A549 (cell line): ENCODE measurements around the gene PLAC8L1. TPM values are rescaled to one million over a fixed set of nuclear protein-coding genes. Genes with fewer than 3 reads are reported as not detected.

Experiments used
- ATAC-seq, 2 experiments: fragments of 200-7000 bp in 1 of 2; fragments of >200 bp in 1 of 2; cut with Nextera tagmentation in 1 of 2; cut with Tn5 transposase in 1 of 2; 3 replicates each; pipeline versions ENCODE4 v1.8.0 to v1.9.1; 2018 to 2020; ENCODE audit warnings: mild to moderate bottlenecking in 1 of 2, moderate library complexity in 1 of 2
- CTCF ChIA-PET: fragments of 300-600 bp; sonication (Branson Sonifier 250); formaldehyde crosslinking; extraction: SDS; loops from one replicate; lab custom pipeline; 2021; ENCODE audit warnings: antibody characterized with exemption, inconsistent platforms; lab: Yijun Ruan, JAX
- POLR2A ChIA-PET: fragments of 350-600 bp; formaldehyde crosslinking; extraction: SDS; loops from one replicate; lab custom pipeline; 2021; ENCODE audit warnings: antibody characterized with exemption, inconsistent platforms; lab: Yijun Ruan, JAX
- DNase-seq, 2 experiments: peaks; one replicate each; pipeline versions ENCODE4 v3.0.0 to v3.0.0-alpha.2; 2011 to 2016; ENCODE audit warnings: low read depth in 1 of 2, low spot score in 1 of 2
- FAIRE-seq: peaks from 2 replicates; lab custom pipeline; 2011; peaks lifted over from hg19 to GRCh38; lab: Jason Lieb, UNC
- H3K27ac ChIP-seq, 2 experiments: fragments of >200 bp; sonication (Bioruptor Twin); formaldehyde crosslinking; 3 replicates each; pipeline ENCODE4 v1.5.1; 2016 to 2017
- H3K4me1 ChIP-seq: fragments of >200 bp; sonication (Bioruptor Twin); formaldehyde crosslinking; 3 replicates; pipeline ENCODE4 v1.6.1; 2016
- H3K4me2 ChIP-seq: fragments of >200 bp; sonication (Bioruptor Twin); formaldehyde crosslinking; 3 replicates; pipeline ENCODE4 v1.6.1; 2016
- H3K4me3 ChIP-seq: fragments of >200 bp; sonication (Bioruptor Twin); formaldehyde crosslinking; 3 replicates; pipeline ENCODE4 v1.5.1; 2016
- H3K9me3 ChIP-seq: fragments of >200 bp; sonication (Bioruptor Twin); formaldehyde crosslinking; 3 replicates; pipeline ENCODE4 v1.6.1; 2016
- CBX2 ChIP-seq: fragments of 200-600 bp; sonication (generic); IDR thresholded peaks from 2 replicates; pipeline ENCODE4 v1.6.1; 2016; ENCODE audit warnings: low read depth, mild to moderate bottlenecking, borderline replicate concordance
- CBX8 ChIP-seq: fragments of 200-600 bp; sonication (generic); IDR thresholded peaks from 2 replicates; pipeline ENCODE4 v1.6.1; 2016
- CEBPB ChIP-seq, 2 experiments: fragments of >200 bp in 1 of 2; sonication (Bioruptor Twin) in 1 of 2; formaldehyde crosslinking in 1 of 2; IDR thresholded peaks; 2 replicates each; pipeline ENCODE4 v1.6.1; 2012 to 2016
- CHD4 ChIP-seq: fragments of 200-600 bp; sonication (generic); IDR thresholded peaks from 2 replicates; pipeline ENCODE4 v1.6.1; 2016; ENCODE audit warnings: antibody characterized with exemption, mild to moderate bottlenecking, borderline replicate concordance
- EHF ChIP-seq: fragments of 250-450 bp; sonication (Bioruptor Pico); IDR thresholded peaks from 2 replicates; pipeline ENCODE4 v1.5.0; 2020; ENCODE audit warnings: mild to moderate bottlenecking
- EHMT2 ChIP-seq: fragments of 200-600 bp; sonication (generic); IDR thresholded peaks from 2 replicates; pipeline ENCODE4 v1.6.1; 2016; ENCODE audit warnings: antibody characterized with exemption, low read depth, mild to moderate bottlenecking, moderate library complexity
- EP300 ChIP-seq, 2 experiments: fragments of >200 bp; sonication (Bioruptor Twin); formaldehyde crosslinking; IDR thresholded peaks; 2 replicates in 1 of 2; 3 replicates in 1 of 2; pipeline ENCODE4 v1.6.1; 2016 to 2017
- ESRRA ChIP-seq: fragments of 150-350 bp; IDR thresholded peaks from 2 replicates; pipeline ENCODE4 v1.6.1; 2014; ENCODE audit warnings: mild to moderate bottlenecking, low read length, borderline replicate concordance
- FOSB ChIP-seq: fragments of 250-450 bp; sonication (Bioruptor Pico); IDR thresholded peaks from 2 replicates; pipeline ENCODE4 v1.5.0; 2020; ENCODE audit warnings: mild to moderate bottlenecking, moderate library complexity
- GATA3 ChIP-seq: IDR thresholded peaks from 2 replicates; pipeline ENCODE4 v1.6.1; 2012; ENCODE audit warnings: borderline replicate concordance
- HDAC2 ChIP-seq: fragments of 200-600 bp; sonication (generic); IDR thresholded peaks from 2 replicates; pipeline ENCODE4 v1.6.1; 2016
- HEYL ChIP-seq: fragments of 250-450 bp; sonication (Bioruptor Pico); IDR thresholded peaks from 2 replicates; pipeline ENCODE4 v1.8.0; 2021; ENCODE audit warnings: mild to moderate bottlenecking, moderate library complexity
- HMGXB4 ChIP-seq: fragments of 250-450 bp; sonication (Bioruptor Pico); IDR thresholded peaks from 2 replicates; pipeline ENCODE4 v1.5.0; 2021; ENCODE audit warnings: mild to moderate bottlenecking, moderate library complexity, borderline replicate concordance
- HOXB13 ChIP-seq: fragments of 250-450 bp; sonication (Bioruptor Pico); IDR thresholded peaks from 2 replicates; pipeline ENCODE4 v1.5.0; 2020; ENCODE audit warnings: low read depth, mild to moderate bottlenecking, moderate library complexity
- JUNB ChIP-seq: fragments of >200 bp; sonication (Bioruptor Twin); formaldehyde crosslinking; IDR thresholded peaks from 2 replicates; pipeline ENCODE4 v1.6.1; 2016
- KDM5A ChIP-seq: fragments of 200-600 bp; sonication (generic); IDR thresholded peaks from 2 replicates; pipeline ENCODE4 v1.6.1; 2016; ENCODE audit warnings: antibody characterized with exemption, mild to moderate bottlenecking
- MAFK ChIP-seq: fragments of 450-650 bp; IDR thresholded peaks from 2 replicates; pipeline ENCODE4 v1.6.1; 2014; ENCODE audit not compliant: partially characterized antibody
- MYC ChIP-seq: IDR thresholded peaks from 2 replicates; pipeline ENCODE4 v1.6.1; 2012; ENCODE audit warnings: mild to moderate bottlenecking, inconsistent platforms, low read length, improper control_type of control experiment, borderline replicate concordance
- NPAS2 ChIP-seq: fragments of 250-450 bp; sonication (Bioruptor Pico); IDR thresholded peaks from 2 replicates; pipeline ENCODE4 v1.8.0; 2022; ENCODE audit warnings: mild to moderate bottlenecking, moderate library complexity, borderline replicate concordance
- PBX3 ChIP-seq: IDR thresholded peaks from 2 replicates; pipeline ENCODE4 v1.6.1; 2012
- RARB ChIP-seq: fragments of 250-450 bp; sonication (Bioruptor Pico); IDR thresholded peaks from 2 replicates; pipeline ENCODE4 v1.8.0; 2021; ENCODE audit warnings: mild to moderate bottlenecking, moderate library complexity
- RNF2 ChIP-seq: fragments of 200-600 bp; sonication (generic); IDR thresholded peaks from 2 replicates; pipeline ENCODE4 v1.6.1; 2016; ENCODE audit warnings: low read depth, mild to moderate bottlenecking, antibody characterized with exemption, moderate library complexity, borderline replicate concordance
- SMC3 ChIP-seq: fragments of >200 bp; sonication (Bioruptor Twin); formaldehyde crosslinking; IDR thresholded peaks from 3 replicates; pipeline ENCODE4 v1.6.1; 2018; ENCODE audit warnings: inconsistent platforms
- TFCP2L1 ChIP-seq: fragments of 250-450 bp; sonication (Bioruptor Pico); IDR thresholded peaks from 2 replicates; pipeline ENCODE4 v1.5.0; 2021; ENCODE audit warnings: mild to moderate bottlenecking
- USF2 ChIP-seq: fragments of 450-650 bp; IDR thresholded peaks from 2 replicates; pipeline ENCODE4 v1.6.1; 2014; ENCODE audit warnings: antibody characterized with exemption
- WGBS: methylation state at CpG from one replicate; pipeline ENCODE4 v1.1.6; 2017; ENCODE audit errors: missing lambda C conversion rate; 5-methylcytosine and 5-hydroxymethylcytosine counted together
- polyA plus RNA-seq, 4 experiments: library from polyadenylated mRNA; depleted of rRNA in 3 of 4; stranded (reverse); fragments of >200 nt; fragmentation: RNase III in 1 of 4; extraction: RNeasy Plus Mini Kit Qiagen cat#74134 plus additional on column Dnase treatment in 1 of 4; gene quantifications; 2 replicates in 3 of 4; 3 replicates in 1 of 4; pipeline ENCODE4 v1.2.3, GENCODE V29; 2011 to 2017
- TF ChIP-seq, protein P1 (sequence below): fragments of >200 bp; sonication (Bioruptor Twin); formaldehyde crosslinking; IDR thresholded peaks from 3 replicates; pipeline ENCODE4 v1.6.1; 2016
- TF ChIP-seq, protein P2 (sequence below): fragments of 150-350 bp; IDR thresholded peaks from 2 replicates; pipeline ENCODE4 v1.6.1; 2014; ENCODE audit warnings: low read depth, mild to moderate bottlenecking, low read length

PLAC8L1 gene
- polyA plus RNA-seq, 2 of the 4 experiments (the other 2 are of a cell fraction) = 0.41 to 0.70 TPM

GRCh38 chr5:146073239-146073900 is 32.0 kb downstream of the PLAC8L1 start:
- ChIA-PET POLR2A (no interaction called here), CTCF (interaction anchor here (0.7 kb wide), 1 partner anchor 117 kb away, joined by 3 read pairs; no protein-coding TSS in a partner anchor)
- WGBS = 69% methylated on average over 9 of the region's 9 CpGs
- ATAC-seq (no peak), DNase-seq (no peak), FAIRE-seq (no peak)
- Histone ChIP-seq H3K4me3 (no peak overlapping the region), H3K9me3 (no peaks in the 10 kb centered on the region), H3K4me1 (no peaks in the 10 kb centered on the region), H3K4me2 (no peak overlapping the region), H3K27ac (no peak overlapping the region)
- TF ChIP-seq USF2 (no peak), ESRRA (no peak), CHD4 (no peak), JUNB (no peak)

- TF ChIP-seq RNF2 (no peak), RARB (CRISPR knock-in tag) (no peak), CBX8 (no peak), MYC (no peak), HMGXB4 (CRISPR knock-in tag) (no peak), NPAS2 (no peak), PBX3 (no peak), JUNB (no peak), EHMT2 (no peak)
- FAIRE-seq (no peak), DNase-seq (no peak), ATAC-seq (no peak)
- no peaks in the 10 kb centered on the region for H3K4me1 ChIP-seq
- 69% methylated on average over 2 of the region's 2 CpGs for WGBS
- ChIA-PET POLR2A (no interaction called here), CTCF (interaction anchor here (1.7 kb wide), 1 partner anchor 19 kb away, joined by 3 read pairs; no protein-coding TSS in a partner anchor)
- no peak overlapping the region for H3K4me3 ChIP-seq
- no peaks in the 10 kb centered on the region for H3K9me3 ChIP-seq
- H3K27ac ChIP-seq = no peak overlapping the region
- H3K4me2 ChIP-seq = no peak overlapping the region
Measured at GRCh38 chr5:146072595-146072994, 32.8 kb downstream of the PLAC8L1 start.

DNA sequence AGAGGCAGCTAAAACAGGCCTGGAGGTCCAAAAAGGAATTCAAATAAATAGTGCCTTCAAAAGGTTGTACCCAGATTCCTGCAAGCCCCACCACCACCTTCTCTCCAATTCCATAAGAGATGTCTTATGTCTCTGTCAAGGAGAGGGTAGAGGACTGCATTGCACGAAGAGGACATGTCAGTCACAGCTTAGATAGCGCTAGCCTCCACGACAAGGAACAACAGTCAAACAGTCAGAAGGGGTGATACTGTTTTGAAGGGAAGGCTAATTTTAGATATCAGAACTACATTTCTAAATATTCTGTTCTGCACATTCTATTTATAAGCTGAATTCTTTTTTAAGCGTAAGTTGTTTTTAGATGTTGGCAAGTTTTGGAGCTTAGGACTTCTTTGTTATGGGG is 34.2 kb downstream of the PLAC8L1 start:
- POLR2A ChIA-PET = no interaction called here
- Histone ChIP-seq H3K27ac (no peak overlapping the region), H3K4me1 (no peaks in the 10 kb centered on the region), H3K9me3 (no peaks in the 10 kb centered on the region), H3K4me2 (no peak overlapping the region), H3K4me3 (no peak overlapping the region)
- 70% methylated on average over 4 of the region's 4 CpGs for WGBS
- ATAC-seq (no peak), DNase-seq (no peak), FAIRE-seq (no peak)
- CTCF ChIA-PET = interaction anchor here (1.3 to 1.7 kb wide), 2 partner anchors 8 to 18 kb away, joined by 3 read pairs; no protein-coding TSS in a partner anchor
- TF ChIP-seq ESRRA (no peak), CHD4 (no peak), HOXB13 (CRISPR knock-in tag) (no peak), PBX3 (no peak), EHF (CRISPR knock-in tag) (no peak), HEYL (CRISPR knock-in tag) (no peak), MAFK (no peak), GATA3 (no peak), HDAC2 (no peak), CBX2 (no peak), FOSB (CRISPR knock-in tag) (no peak), EP300 (IDR thresholded peaks at IDR 0.05) (no peak), SMC3 (no peak), TFCP2L1 (no peak), CEBPB (IDR thresholded peaks at IDR 0.05) (no peak), CBX8 (no peak), KDM5A (no peak)
- TF ChIP-seq, protein P1, sequence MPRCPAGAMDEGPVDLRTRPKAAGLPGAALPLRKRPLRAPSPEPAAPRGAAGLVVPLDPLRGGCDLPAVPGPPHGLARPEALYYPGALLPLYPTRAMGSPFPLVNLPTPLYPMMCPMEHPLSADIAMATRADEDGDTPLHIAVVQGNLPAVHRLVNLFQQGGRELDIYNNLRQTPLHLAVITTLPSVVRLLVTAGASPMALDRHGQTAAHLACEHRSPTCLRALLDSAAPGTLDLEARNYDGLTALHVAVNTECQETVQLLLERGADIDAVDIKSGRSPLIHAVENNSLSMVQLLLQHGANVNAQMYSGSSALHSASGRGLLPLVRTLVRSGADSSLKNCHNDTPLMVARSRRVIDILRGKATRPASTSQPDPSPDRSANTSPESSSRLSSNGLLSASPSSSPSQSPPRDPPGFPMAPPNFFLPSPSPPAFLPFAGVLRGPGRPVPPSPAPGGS = no peak
- TF ChIP-seq, protein P2, sequence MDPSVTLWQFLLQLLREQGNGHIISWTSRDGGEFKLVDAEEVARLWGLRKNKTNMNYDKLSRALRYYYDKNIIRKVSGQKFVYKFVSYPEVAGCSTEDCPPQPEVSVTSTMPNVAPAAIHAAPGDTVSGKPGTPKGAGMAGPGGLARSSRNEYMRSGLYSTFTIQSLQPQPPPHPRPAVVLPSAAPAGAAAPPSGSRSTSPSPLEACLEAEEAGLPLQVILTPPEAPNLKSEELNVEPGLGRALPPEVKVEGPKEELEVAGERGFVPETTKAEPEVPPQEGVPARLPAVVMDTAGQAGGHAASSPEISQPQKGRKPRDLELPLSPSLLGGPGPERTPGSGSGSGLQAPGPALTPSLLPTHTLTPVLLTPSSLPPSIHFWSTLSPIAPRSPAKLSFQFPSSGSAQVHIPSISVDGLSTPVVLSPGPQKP = no peak
